Spleen (tissue), 11 donors: ENCODE results near the gene NRG4. TPM values are rescaled to one million over a fixed set of nuclear protein-coding genes. Genes with fewer than 3 reads are reported as not detected.
"Not testable (repeated sequence)": the region's sequence is repeated elsewhere in the genome, so short reads cannot be mapped to it uniquely, and the experiment has no call there.

Experiments
- DNase-seq: peaks from one replicate; pipeline ENCODE4 v3.0.0-alpha.2; 2020
- H3K27ac ChIP-seq, 8 donors: fragments of 200-600 bp; sonication (generic) in 7 of 8; 1 replicate in 4 of 8; 2 replicates in 4 of 8; pipeline versions ENCODE4 v1.5.0 to v1.8.0; 2016 to 2021; ENCODE audit warnings: inconsistent platforms in 4 of 8, mild to moderate bottlenecking in 4 of 8, moderate library complexity in 1 of 8
- H3K27me3 ChIP-seq, 7 donors: fragments of 200-600 bp; sonication (generic) in 6 of 7; replicated peaks in 1 of 7; 1 replicate in 4 of 7; 2 replicates in 3 of 7; pipeline versions ENCODE4 v1.5.0 to v1.8.0; 2016 to 2021; ENCODE audit warnings: inconsistent platforms in 3 of 7, mild to moderate bottlenecking in 1 of 7
- H3K36me3 ChIP-seq, 6 donors: fragments of 200-600 bp; sonication (generic) in 5 of 6; 1 replicate in 4 of 6; 2 replicates in 2 of 6; pipeline versions ENCODE4 v1.5.0 to v1.8.0; 2016 to 2021; ENCODE audit warnings: inconsistent platforms in 2 of 6
- H3K4me1 ChIP-seq, 6 donors: fragments of 200-600 bp; sonication (generic) in 5 of 6; 1 replicate in 3 of 6; 2 replicates in 3 of 6; pipeline versions ENCODE4 v1.5.0 to v1.8.0; 2016 to 2021; ENCODE audit warnings: inconsistent platforms in 3 of 6
- H3K4me3 ChIP-seq, 8 donors: fragments of 200-600 bp; sonication (generic) in 7 of 8; 1 replicate in 4 of 8; 2 replicates in 4 of 8; pipeline versions ENCODE4 v1.5.0 to v1.8.0; 2016 to 2021; ENCODE audit warnings: inconsistent platforms in 4 of 8, mild to moderate bottlenecking in 4 of 8, moderate library complexity in 2 of 8
- H3K9me3 ChIP-seq, 8 donors: fragments of 200-600 bp; sonication (generic) in 7 of 8; 1 replicate in 4 of 8; 2 replicates in 4 of 8; pipeline versions ENCODE4 v1.5.0 to v1.8.0; 2016 to 2021; ENCODE audit warnings: inconsistent platforms in 4 of 8
- POLR2A ChIP-seq, 3 donors: fragments of 450-650 bp; IDR thresholded peaks; one replicate each; pipeline ENCODE4 v1.5.1; 2017; ENCODE audit warnings: antibody characterized with exemption in 3 of 3, mild to moderate bottlenecking in 1 of 3
- POLR2AphosphoS5 ChIP-seq, 3 donors: sonication (generic); formaldehyde crosslinking; IDR thresholded peaks; one replicate each; pipeline ENCODE4 v1.5.1; 2017; ENCODE audit warnings: antibody characterized with exemption in 3 of 3
- WGBS, 5 donors: extraction: QIAGEN DNeasy Blood & Tissue Kit in 3 of 5; methylation state at CpG; one replicate each; pipeline versions ENCODE4 v1.1.5 to v1.1.7; 2013 to 2018; 5-methylcytosine and 5-hydroxymethylcytosine counted together
- intact Hi-C: fragments of 100-400 bp; cut with DNase I; formaldehyde crosslinking; loops from one replicate; pipeline ENCODE4 v1.15.0; 2023; ENCODE audit warnings: low total_unique reads
- polyA plus RNA-seq, 3 donors: library from polyadenylated mRNA; stranded (reverse); fragments of 200-250 nt; gene quantifications; one replicate each; pipeline ENCODE4 v1.2.1, GENCODE V29; 2013
- total RNA-seq, 7 donors: library from RNA; depleted of rRNA in 3 of 7; stranded (reverse); fragments of >200 nt in 3 of 7; fragmentation: NEBNext Ultra II Directional in 4 of 7; extraction: Animal tissue kit (Norgen Biotek cat#: 25700) in 4 of 7; gene quantifications; one replicate each; pipeline versions ENCODE4 v1.1.0 to v1.2.1, GENCODE V29; 2016 to 2021
- TF ChIP-seq, protein P1 (sequence below), 11 experiments: fragments of 200-600 bp in 7 of 11; fragments of 450-650 bp in 4 of 11; sonication (generic) in 4 of 11; IDR thresholded peaks in 8 of 11; conservative IDR thresholded peaks in 3 of 11; 1 replicate in 7 of 11; 2 replicates in 4 of 11; pipeline versions ENCODE4 v1.4.0 to v1.8.0; 2016 to 2021; ENCODE audit warnings: antibody characterized with exemption in 11 of 11, inconsistent platforms in 4 of 11, mild to moderate bottlenecking in 1 of 11
- donor health status: healthy with polysubstance abuse.
- donor health status: DM: no; HTN: no; CAD: no; lungs with moderate emphysema.
- donor health status: DM: no; HTN: no; CAD: no.
- donor health status: Bipolar disorder and iron deficiency.
- donor health status: healthy.
- donor health status: DM: no; HTN: no; CAD: no.
- donor health status: DM: yes; HTN: yes; CAD: no.

Gene NRG4
- total and polyA plus RNA-seq, 10 donors: 0.09 to 0.76 (median 0.42) TPM; not detected in 5

- H3K27me3 ChIP-seq: peaks cover 0 to 43% (median 4%) of the 10 kb centered on the region in 7 donors
- TF ChIP-seq, protein P1, sequence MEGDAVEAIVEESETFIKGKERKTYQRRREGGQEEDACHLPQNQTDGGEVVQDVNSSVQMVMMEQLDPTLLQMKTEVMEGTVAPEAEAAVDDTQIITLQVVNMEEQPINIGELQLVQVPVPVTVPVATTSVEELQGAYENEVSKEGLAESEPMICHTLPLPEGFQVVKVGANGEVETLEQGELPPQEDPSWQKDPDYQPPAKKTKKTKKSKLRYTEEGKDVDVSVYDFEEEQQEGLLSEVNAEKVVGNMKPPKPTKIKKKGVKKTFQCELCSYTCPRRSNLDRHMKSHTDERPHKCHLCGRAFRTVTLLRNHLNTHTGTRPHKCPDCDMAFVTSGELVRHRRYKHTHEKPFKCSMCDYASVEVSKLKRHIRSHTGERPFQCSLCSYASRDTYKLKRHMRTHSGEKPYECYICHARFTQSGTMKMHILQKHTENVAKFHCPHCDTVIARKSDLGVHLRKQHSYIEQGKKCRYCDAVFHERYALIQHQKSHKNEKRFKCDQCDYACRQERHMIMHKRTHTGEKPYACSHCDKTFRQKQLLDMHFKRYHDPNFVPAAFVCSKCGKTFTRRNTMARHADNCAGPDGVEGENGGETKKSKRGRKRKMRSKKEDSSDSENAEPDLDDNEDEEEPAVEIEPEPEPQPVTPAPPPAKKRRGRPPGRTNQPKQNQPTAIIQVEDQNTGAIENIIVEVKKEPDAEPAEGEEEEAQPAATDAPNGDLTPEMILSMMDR (IDR thresholded peaks at IDR 0.05 in 8 of 11, conservative IDR thresholded peaks at IDR 0.05 in 3 of 11): no peak
- TF ChIP-seq POLR2AphosphoS5 (IDR thresholded peaks at IDR 0.05): no peak
- no peak for TF ChIP-seq POLR2A (IDR thresholded peaks at IDR 0.05)
- H3K36me3 ChIP-seq: no peaks in the 10 kb centered on the region
- DNase-seq: no peak
- 6 to 14% (median 13%) methylated on average over 3 of the region's 3 CpGs for WGBS, 5 donors
- peak overlapping the region in 1 of 8 donors; percentile 42 for H3K4me3 ChIP-seq
- peak overlapping the region in 2 of 8 donors; percentile 48 to 54 for H3K27ac ChIP-seq
- no peaks in the 10 kb centered on the region for H3K9me3 ChIP-seq
- H3K4me1 ChIP-seq: peaks cover 13 to 48% (median 34%) of the 10 kb centered on the region in 6 donors
- intact Hi-C loops: loop anchor here (5.0 kb wide), 1 partner anchor 85 kb away; no protein-coding TSS in a partner anchor
Measured at GRCh38 chr15:76056931-76057330, 44.7 kb upstream of the NRG4 start.

DNA sequence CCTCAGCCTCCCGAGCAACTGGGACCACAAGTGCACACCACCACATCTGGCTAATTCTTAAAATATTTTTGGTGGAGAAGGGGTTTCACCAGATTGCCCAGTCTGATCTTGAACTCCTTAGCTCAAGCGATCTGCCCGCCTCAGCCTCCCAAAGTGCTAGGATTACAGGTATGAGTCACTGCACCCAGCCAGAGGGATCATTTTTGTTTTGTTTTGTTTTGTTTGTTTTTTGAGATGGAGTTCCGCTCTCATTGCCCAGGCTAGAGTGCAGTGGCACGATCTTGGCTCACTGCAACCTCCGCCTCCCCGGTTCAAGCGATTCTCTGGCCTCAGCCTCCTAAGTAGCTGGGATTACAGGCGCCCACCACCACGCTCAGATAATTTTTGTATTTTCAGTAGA is 42.0 kb upstream of the NRG4 start:
- DNase-seq, H3K9me3 ChIP-seq, H3K4me3 ChIP-seq, H3K36me3 ChIP-seq, H3K27ac ChIP-seq, intact Hi-C loops: not testable (repeated sequence)
- Histone ChIP-seq H3K4me1 (peaks cover 13 to 33% (median 21%) of the 10 kb centered on the region in 6 donors), H3K27me3 (peaks cover 0 to 33% (median 4%) of the 10 kb centered on the region in 7 donors)
- whole genome bisulfite sequencing, 5 donors: 89 to 96% (median 94%) methylated on average over 10 of the region's 10 CpGs

DNA sequence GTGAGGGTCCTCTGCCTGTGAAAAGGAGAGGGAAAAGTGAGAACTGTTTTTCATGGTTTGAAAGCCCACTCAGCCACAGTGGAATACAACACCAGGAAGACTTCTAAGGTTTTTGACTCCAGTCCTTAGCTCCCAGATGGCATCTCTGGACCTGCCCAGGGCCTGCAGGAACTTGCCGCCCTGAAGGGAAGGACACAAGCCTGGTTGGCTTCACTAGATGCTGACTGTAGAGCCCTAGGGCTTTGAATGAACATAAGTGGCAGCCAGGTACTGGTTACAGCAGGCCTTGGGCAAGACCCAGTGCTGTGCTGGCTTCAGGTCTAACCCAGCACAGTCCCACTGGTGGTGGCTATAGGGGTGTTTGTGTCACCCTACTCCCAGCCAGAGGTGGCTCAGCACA is 26.3 kb upstream of the NRG4 start:
- peaks cover 0 to 42% (median 31%) of the 10 kb centered on the region in 8 donors for H3K9me3 ChIP-seq
- 80 to 93% (median 89%) methylated on average over 1 of the region's 1 CpG for WGBS, 5 donors
- DNase-seq: no peak

DNA sequence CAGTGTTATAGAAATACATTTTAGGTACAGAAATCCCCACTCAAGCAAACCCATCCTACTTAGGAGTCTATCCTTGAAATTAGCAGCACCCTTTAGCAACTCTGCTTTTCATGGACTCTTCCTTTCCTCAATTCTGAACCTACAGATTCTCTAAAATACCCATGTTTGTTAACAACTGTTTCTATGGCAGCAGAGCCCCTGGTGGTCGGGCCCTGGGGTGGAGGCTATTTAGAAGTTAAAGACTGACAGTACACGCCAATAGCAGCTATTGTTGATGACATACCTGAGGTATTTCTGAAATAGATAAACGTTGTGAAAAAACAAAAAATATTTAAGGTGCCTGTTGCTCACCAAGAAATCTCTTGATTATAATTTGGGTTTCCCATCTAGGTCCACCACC is 23.4 kb upstream of the NRG4 start:
- Histone ChIP-seq H3K27ac (no peak overlapping the region), H3K36me3 (no peaks in the 10 kb centered on the region), H3K9me3 (peaks cover 0 to 19% (median 10%) of the 10 kb centered on the region in 8 donors), H3K27me3 (no peaks in the 10 kb centered on the region), H3K4me3 (no peak overlapping the region), H3K4me1 (no peaks in the 10 kb centered on the region)
- intact Hi-C loops: no loop called here
- TF ChIP-seq, protein P1 (IDR thresholded peaks at IDR 0.05 in 8 of 11, conservative IDR thresholded peaks at IDR 0.05 in 3 of 11): no peak
- TF ChIP-seq POLR2A (IDR thresholded peaks at IDR 0.05) (no peak), POLR2AphosphoS5 (IDR thresholded peaks at IDR 0.05) (no peak)
- DNase-seq: no peak
- 59 to 78% (median 72%) methylated on average over 3 of the region's 3 CpGs for WGBS, 5 donors

More for the DNA sequence above, 26.3 kb upstream of the NRG4 start:
- Histone ChIP-seq H3K4me1 (no peaks in the 10 kb centered on the region), H3K4me3 (no peak overlapping the region), H3K27ac (no peak overlapping the region), H3K27me3 (no peaks in the 10 kb centered on the region), H3K36me3 (no peaks in the 10 kb centered on the region)
- intact Hi-C loops: no loop called here
- TF ChIP-seq, protein P1 (IDR thresholded peaks at IDR 0.05 in 8 of 11, conservative IDR thresholded peaks at IDR 0.05 in 3 of 11): no peak
- TF ChIP-seq POLR2AphosphoS5 (IDR thresholded peaks at IDR 0.05): no peak

- intact Hi-C loops: no loop called here
- H3K36me3 ChIP-seq: no peaks in the 10 kb centered on the region
- peaks cover 0 to 12% (median under 1%) of the 10 kb centered on the region in 8 donors for H3K9me3 ChIP-seq
- no peak overlapping the region for H3K4me3 ChIP-seq
- TF ChIP-seq, protein P1 (IDR thresholded peaks at IDR 0.05 in 8 of 11, conservative IDR thresholded peaks at IDR 0.05 in 3 of 11): no peak
- TF ChIP-seq POLR2A (IDR thresholded peaks at IDR 0.05) (no peak), POLR2AphosphoS5 (IDR thresholded peaks at IDR 0.05) (no peak)
- no peak overlapping the region for H3K27ac ChIP-seq
- no peak for DNase-seq
- H3K27me3 ChIP-seq: no peaks in the 10 kb centered on the region
- no peaks in the 10 kb centered on the region for H3K4me1 ChIP-seq
- WGBS, 5 donors: 87 to 95% (median 91%) methylated on average over 2 of the region's 2 CpGs
Measured at GRCh38 chr15:76034111-76034510, 21.9 kb upstream of the NRG4 start.
